Endothelial cell of umbilical vein (primary cell): ENCODE data around the gene RTKN2. TPM values are rescaled to one million over a fixed set of nuclear protein-coding genes. Genes with fewer than 3 reads are reported as not detected.

Experiments used
- BruUV-seq: library from RNA; stranded (reverse); fragments of 400-500 nt; replicated peaks from 2 replicates; lab custom pipeline; 2021; lab: Mats Ljungman, UMichigan
- CTCF ChIA-PET: fragments of 300-600, 350-600 bp; sonication (Branson Sonifier 250); formaldehyde crosslinking; loops from one replicate; lab custom pipeline; 2021; ENCODE audit warnings: antibody characterized with exemption, inconsistent platforms; lab: Charles Lee
- POLR2A ChIA-PET: fragments of 300-600, 350-600 bp; sonication (Branson Sonifier 250); formaldehyde crosslinking; loops from one replicate; lab custom pipeline; 2021; ENCODE audit warnings: antibody characterized with exemption, inconsistent platforms; lab: Charles Lee
- DNase-seq: peaks from one replicate; pipeline ENCODE4 v3.0.0-alpha.2; 2011; ENCODE audit warnings: low read depth, low spot score
- FAIRE-seq: peaks from 2 replicates; lab custom pipeline; 2011; peaks lifted over from hg19 to GRCh38; lab: Jason Lieb, UNC
- H2AFZ ChIP-seq: 2 replicates; pipeline ENCODE4 v1.6.0; 2012; ENCODE audit warnings: low read depth, low read length, control low read depth, inconsistent platforms
- H3K27ac ChIP-seq: 2 replicates; pipeline ENCODE4 v1.5.1; 2011; ENCODE audit warnings: low read depth, mild to moderate bottlenecking, control low read depth, low read length, moderate library complexity; ENCODE audit not compliant: insufficient read depth
- H3K27me3 ChIP-seq, 2 experiments: 2 replicates each; pipeline versions ENCODE4 v1.6.0 to v1.6.1; 2011; ENCODE audit warnings: low read length in 2 of 2, mixed read lengths in 1 of 2; ENCODE audit not compliant: control insufficient read depth in 2 of 2, insufficient read depth in 2 of 2
- H3K36me3 ChIP-seq, 2 experiments: 2 replicates in 1 of 2; 3 replicates in 1 of 2; pipeline ENCODE4 v1.5.1; 2011; ENCODE audit warnings: low read length in 2 of 2, mild to moderate bottlenecking in 1 of 2, moderate library complexity in 1 of 2; ENCODE audit not compliant: control insufficient read depth in 2 of 2, insufficient read depth in 2 of 2; ENCODE audit errors: extremely low read depth in 1 of 2
- H3K4me1 ChIP-seq: 3 replicates; pipeline ENCODE4 v1.5.1; 2011; ENCODE audit warnings: mild to moderate bottlenecking, low read length; ENCODE audit not compliant: control insufficient read depth, insufficient read depth; ENCODE audit errors: extremely low read depth
- H3K4me2 ChIP-seq: 2 replicates; pipeline ENCODE4 v1.6.1; 2011; ENCODE audit warnings: low read length, control low read depth, mixed read lengths; ENCODE audit not compliant: insufficient read depth
- H3K4me3 ChIP-seq, 3 experiments: fragments of 200-600 bp in 1 of 3; sonication (generic), shearing (Covaris generic) in 1 of 3; replicated peaks in 1 of 3; 2 replicates each; pipeline ENCODE4 v1.5.1; 2011 to 2016; ENCODE audit warnings: control low read depth in 3 of 3, low read length in 3 of 3, mild to moderate bottlenecking in 2 of 3, inconsistent platforms in 1 of 3, low read depth in 1 of 3, moderate library complexity in 1 of 3; ENCODE audit not compliant: insufficient read depth in 1 of 3
- H3K79me2 ChIP-seq: 2 replicates; pipeline ENCODE4 v1.6.0; 2012; ENCODE audit warnings: low read length, inconsistent platforms; ENCODE audit not compliant: control insufficient read depth, insufficient read depth
- H3K9ac ChIP-seq: replicated peaks from 2 replicates; pipeline ENCODE3; 2011; ENCODE audit warnings: low read length, control low read depth; ENCODE audit not compliant: insufficient read depth; ENCODE audit errors: extremely low read depth
- H3K9me1 ChIP-seq: replicated peaks from 3 replicates; pipeline ENCODE4 v1.6.0; 2011; ENCODE audit warnings: mild to moderate bottlenecking, low read length; ENCODE audit not compliant: control insufficient read depth, insufficient read depth; ENCODE audit errors: extremely low read depth
- H3K9me3 ChIP-seq: replicated peaks from 2 replicates; pipeline ENCODE4 v1.5.1; 2012; ENCODE audit warnings: low read length, inconsistent platforms; ENCODE audit not compliant: control insufficient read depth, insufficient read depth
- H4K20me1 ChIP-seq: replicated peaks from 2 replicates; pipeline ENCODE3; 2011; ENCODE audit warnings: mild to moderate bottlenecking, low read length; ENCODE audit not compliant: control insufficient read depth, insufficient read depth; ENCODE audit errors: extremely low read depth
- EZH2 ChIP-seq: IDR thresholded peaks from 2 replicates; pipeline ENCODE4 v1.6.1; 2012; ENCODE audit warnings: borderline replicate concordance, low read depth, mild to moderate bottlenecking, moderate library complexity, low read length, inconsistent platforms; ENCODE audit not compliant: severe bottlenecking
- FOS ChIP-seq: IDR thresholded peaks from 2 replicates; pipeline ENCODE4 v1.6.1; 2011; ENCODE audit warnings: mild to moderate bottlenecking, low read length, moderate library complexity, borderline replicate concordance; ENCODE audit not compliant: insufficient read depth
- GATA2 ChIP-seq: IDR thresholded peaks from 2 replicates; pipeline ENCODE4 v1.7.0; 2011; ENCODE audit warnings: low read depth, mild to moderate bottlenecking, moderate library complexity, mixed read lengths, low read length; ENCODE audit not compliant: insufficient read length, insufficient read depth
- JUN ChIP-seq: IDR thresholded peaks from 2 replicates; pipeline ENCODE4 v1.6.1; 2011; ENCODE audit warnings: borderline replicate concordance, low read depth; ENCODE audit not compliant: insufficient read length, insufficient read depth
- MYC ChIP-seq: IDR thresholded peaks from one replicate; pipeline ENCODE4 v1.6.1; 2011; ENCODE audit warnings: mild to moderate bottlenecking, low read depth, low read length
- POLR2A ChIP-seq: IDR thresholded peaks from 2 replicates; pipeline ENCODE4 v1.6.1; 2012; ENCODE audit warnings: low read depth, mild to moderate bottlenecking, control low read depth, low read length
- POLR2AphosphoS5 ChIP-seq: IDR thresholded peaks from 2 replicates; pipeline ENCODE4 v1.6.1; 2012; ENCODE audit warnings: low read depth, mild to moderate bottlenecking, control low read depth, low read length, moderate library complexity; ENCODE audit not compliant: insufficient read depth
- dilution Hi-C: fragments of 300-500 bp; cut with MboI; formaldehyde crosslinking; loops from one replicate; pipeline ENCODE4 v1.15.0; 2019; ENCODE audit warnings: low sequenced_read_pairs; ENCODE audit not compliant: extremely low pct_ligation_motif_present
- intact Hi-C: fragments of 100-400 bp; cut with micrococcal nuclease; formaldehyde crosslinking; loops from one replicate; pipeline ENCODE4 v1.10.0; 2022
- polyA plus RNA-seq, 4 experiments: library from polyadenylated mRNA; depleted of rRNA in 3 of 4; stranded (reverse) in 3 of 4; unstranded in 1 of 4; fragments of >200 nt; gene quantifications; 2 replicates each; pipeline versions ENCODE4 v1.2.1 to v1.2.3, GENCODE V29; 2011 to 2012; ENCODE audit warnings: missing spikeins in 1 of 4
- total RNA-seq: library from RNA; stranded (reverse); gene quantifications from 2 replicates; pipeline ENCODE4 v1.2.3, GENCODE V29; 2021
- TF ChIP-seq, protein P1 (sequence below): IDR thresholded peaks from 2 replicates; pipeline ENCODE4 v1.6.1; 2011; ENCODE audit not compliant: insufficient read depth, insufficient read length
- TF ChIP-seq, protein P2 (sequence below), 2 donors: IDR thresholded peaks; 1 replicate in 1 of 2; 2 replicates in 1 of 2; pipeline ENCODE4 v1.5.1; 2011; ENCODE audit warnings: low read length in 2 of 2, mild to moderate bottlenecking in 2 of 2, moderate library complexity in 2 of 2, control low read depth in 1 of 2, inconsistent platforms in 1 of 2, low read depth in 1 of 2; ENCODE audit not compliant: insufficient read depth in 1 of 2; ENCODE audit errors: extremely low read depth in 1 of 2

RTKN2 gene
- total and polyA plus RNA-seq, 2 donors (not counting 3 experiments of a cell fraction or from before 2014, with no cell fraction given), result 0.65 to 4.8 TPM

DNA sequence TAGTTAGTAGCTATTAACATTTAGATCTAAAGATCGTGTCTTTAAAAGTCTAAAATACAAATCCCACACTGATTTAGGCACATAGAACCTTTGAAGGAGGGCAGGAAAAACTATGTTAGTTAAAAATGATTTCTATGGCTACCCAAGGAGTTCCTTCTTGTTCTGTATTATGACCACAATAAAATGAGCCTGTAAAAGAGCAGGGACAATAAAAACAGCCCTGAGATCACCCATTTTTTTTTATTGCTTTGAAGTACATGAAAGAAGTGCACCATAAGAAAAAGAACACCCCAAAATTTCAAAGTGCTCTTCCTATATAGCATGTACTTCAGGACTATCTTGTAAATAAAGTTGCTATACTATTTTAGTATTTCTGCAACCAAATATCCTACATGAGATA is 29.8 kb downstream of the RTKN2 start:
- Histone ChIP-seq H3K4me2 (no peak overlapping the region), H2AFZ (no peak overlapping the region), H3K9me3 (no peaks in the 10 kb centered on the region), H3K27ac (no peak overlapping the region), H3K4me3 (no peak overlapping the region), H3K9me1 (no peaks in the 10 kb centered on the region), H3K27me3 (no peaks in the 10 kb centered on the region), H4K20me1 (no peaks in the 10 kb centered on the region), H3K79me2 (no peaks in the 10 kb centered on the region), H3K36me3 (no peaks in the 10 kb centered on the region), H3K9ac (no peak overlapping the region), H3K4me1 (peaks cover 19% of the 10 kb centered on the region)
- intact Hi-C loops (loop anchor here (10.0 kb wide), 1 partner anchor 1264 kb away; no protein-coding TSS in a partner anchor), dilution Hi-C loops (no loop called here)
- BruUV-seq, result no TSS peak
- FAIRE-seq (no peak), DNase-seq (no peak)
- TF ChIP-seq, protein P1, sequence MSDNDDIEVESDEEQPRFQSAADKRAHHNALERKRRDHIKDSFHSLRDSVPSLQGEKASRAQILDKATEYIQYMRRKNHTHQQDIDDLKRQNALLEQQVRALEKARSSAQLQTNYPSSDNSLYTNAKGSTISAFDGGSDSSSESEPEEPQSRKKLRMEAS, result no peak
- TF ChIP-seq JUN (no peak), EZH2 (no peak), MYC (no peak), GATA2 (no peak), POLR2AphosphoS5 (no peak), POLR2A (no peak), FOS (no peak)
- TF ChIP-seq, protein P2, sequence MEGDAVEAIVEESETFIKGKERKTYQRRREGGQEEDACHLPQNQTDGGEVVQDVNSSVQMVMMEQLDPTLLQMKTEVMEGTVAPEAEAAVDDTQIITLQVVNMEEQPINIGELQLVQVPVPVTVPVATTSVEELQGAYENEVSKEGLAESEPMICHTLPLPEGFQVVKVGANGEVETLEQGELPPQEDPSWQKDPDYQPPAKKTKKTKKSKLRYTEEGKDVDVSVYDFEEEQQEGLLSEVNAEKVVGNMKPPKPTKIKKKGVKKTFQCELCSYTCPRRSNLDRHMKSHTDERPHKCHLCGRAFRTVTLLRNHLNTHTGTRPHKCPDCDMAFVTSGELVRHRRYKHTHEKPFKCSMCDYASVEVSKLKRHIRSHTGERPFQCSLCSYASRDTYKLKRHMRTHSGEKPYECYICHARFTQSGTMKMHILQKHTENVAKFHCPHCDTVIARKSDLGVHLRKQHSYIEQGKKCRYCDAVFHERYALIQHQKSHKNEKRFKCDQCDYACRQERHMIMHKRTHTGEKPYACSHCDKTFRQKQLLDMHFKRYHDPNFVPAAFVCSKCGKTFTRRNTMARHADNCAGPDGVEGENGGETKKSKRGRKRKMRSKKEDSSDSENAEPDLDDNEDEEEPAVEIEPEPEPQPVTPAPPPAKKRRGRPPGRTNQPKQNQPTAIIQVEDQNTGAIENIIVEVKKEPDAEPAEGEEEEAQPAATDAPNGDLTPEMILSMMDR (IDR thresholded peaks at IDR 0.05; ENCODE audit: extremely low read depth in 1 of 2, insufficient read depth in 1 of 2, low read depth in 1 of 2, low read length in 2 of 2), result no peak
- ChIA-PET POLR2A (no interaction called here), CTCF (interaction anchor here (1.0 to 2.8 kb wide), 5 partner anchors 7 to 342 kb away, joined by 3 to 17 read pairs (median 8); no protein-coding TSS in a partner anchor)
